ENCODE results near the gene PCNT.
"Not testable (repeated sequence)": the region's sequence is repeated elsewhere in the genome, so short reads cannot be mapped to it uniquely, and the experiment has no call there.

Gene PCNT

DNA sequence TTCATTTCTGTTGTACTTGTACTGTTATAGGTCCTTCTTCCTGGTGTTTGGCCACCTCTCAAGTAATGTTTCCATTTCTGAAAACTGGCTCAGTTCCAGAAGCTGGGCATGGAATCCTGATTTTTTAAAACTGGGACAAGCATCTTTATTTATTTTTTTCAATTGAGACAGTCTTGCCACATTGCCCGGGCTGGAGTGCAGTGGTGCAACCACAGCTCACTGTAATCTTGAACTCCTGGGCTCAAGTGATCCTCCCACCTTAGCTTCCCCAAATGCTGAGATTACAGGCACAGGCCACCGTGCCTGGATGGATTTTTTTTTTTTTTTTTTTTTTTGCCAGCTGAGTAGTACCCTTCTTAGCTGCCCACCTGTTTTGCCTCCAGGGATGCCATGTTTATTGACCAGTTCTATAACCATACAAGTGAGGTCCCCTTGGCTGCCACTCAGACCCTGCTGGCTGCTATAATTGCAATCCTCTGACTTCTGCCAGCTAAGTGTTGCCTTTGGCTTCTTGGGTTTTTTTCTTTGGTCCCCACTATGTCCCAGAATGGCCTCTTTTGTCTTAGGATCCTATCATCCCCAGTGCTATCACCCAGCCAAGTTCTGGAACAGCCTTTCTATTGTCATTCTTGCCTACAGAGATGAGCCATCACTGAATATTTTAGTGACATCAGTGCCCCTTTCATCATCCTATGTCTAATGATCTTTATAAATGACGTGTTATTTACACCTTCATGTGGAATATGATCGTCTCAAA lies 130.9 kb downstream of the PCNT start:
- no peak for DNase-seq (ENCODE audit: low read depth)

DNA sequence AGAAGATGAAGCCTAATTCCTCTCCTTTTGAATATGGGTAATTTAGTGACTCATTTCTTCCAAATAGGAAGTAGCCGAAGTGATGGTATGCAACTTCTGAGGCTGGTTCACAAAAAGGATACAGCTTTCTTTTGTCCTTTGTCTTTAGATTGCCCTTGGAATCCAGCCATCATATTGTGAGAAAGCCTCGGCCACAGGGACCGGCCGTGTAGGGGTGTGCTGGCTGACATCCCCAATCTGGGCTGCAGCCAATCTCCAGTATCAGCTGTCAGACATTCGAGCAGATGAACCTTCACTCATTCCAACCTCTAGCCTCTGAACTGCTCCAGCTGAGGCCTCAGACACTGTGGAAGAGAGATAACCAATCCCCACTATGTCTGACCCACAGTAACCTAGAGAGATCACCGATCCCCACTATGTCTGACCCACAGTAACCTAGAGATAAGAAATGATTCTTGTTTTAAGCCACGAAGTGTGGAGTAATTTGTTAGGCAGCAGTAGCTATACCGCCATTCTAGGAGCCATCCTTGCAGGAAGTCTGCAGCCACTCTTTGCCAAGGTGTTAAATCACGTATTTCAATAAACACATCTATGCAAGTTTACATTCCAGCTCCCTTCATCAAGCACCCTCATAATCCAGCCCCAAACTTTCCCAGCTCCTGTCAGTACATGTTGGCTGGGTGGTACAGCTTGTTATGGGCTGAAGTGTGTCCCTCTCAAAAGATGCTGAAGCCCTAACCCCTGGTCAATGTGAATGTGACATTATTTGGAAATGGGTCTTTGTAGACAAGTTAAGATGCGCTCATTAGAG lies 131.8 kb downstream of the PCNT start:
- no peak for DNase-seq (ENCODE audit: low read depth)

DNA sequence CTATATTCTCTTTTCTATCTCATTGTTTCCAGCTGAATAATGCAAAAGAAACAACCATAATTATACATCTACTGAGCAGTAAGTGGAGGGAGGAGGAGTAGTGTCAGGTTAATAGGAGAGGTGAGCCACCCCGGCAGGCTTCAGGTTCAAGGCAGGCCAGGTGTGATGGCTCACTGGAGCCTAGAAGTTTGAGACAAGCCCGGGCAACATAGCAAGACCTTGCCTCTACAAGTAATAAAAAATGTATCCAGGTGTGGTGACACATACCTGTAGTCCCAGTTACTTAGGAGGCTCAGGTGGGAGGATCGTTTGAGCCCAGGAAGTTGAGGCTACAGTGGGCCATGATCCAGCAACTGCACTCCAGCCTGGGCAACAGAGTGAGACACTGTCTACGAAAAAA lies 132.8 kb downstream of the PCNT start:
- DNase-seq (ENCODE audit: low read depth): no peak

- DNase-seq (ENCODE audit: low read depth): no peak
Observed at GRCh38 chr21:46457801-46458314, 133.9 kb downstream of the PCNT start.

- DNase-seq (ENCODE audit: low read depth): peak; percentile 95
Observed at GRCh38 chr21:46458315-46459023, 134.5 kb downstream of the PCNT start, which contains the start of gene DIP2A. Gene DIP2A (plus strand): TSS chr21:46458891. CDS start chr21:46459132, 241 bp downstream.

- DNase-seq (ENCODE audit: low read depth): no peak
Observed at GRCh38 chr21:46459024-46459355, 135.0 kb downstream of the PCNT start.

DNA sequence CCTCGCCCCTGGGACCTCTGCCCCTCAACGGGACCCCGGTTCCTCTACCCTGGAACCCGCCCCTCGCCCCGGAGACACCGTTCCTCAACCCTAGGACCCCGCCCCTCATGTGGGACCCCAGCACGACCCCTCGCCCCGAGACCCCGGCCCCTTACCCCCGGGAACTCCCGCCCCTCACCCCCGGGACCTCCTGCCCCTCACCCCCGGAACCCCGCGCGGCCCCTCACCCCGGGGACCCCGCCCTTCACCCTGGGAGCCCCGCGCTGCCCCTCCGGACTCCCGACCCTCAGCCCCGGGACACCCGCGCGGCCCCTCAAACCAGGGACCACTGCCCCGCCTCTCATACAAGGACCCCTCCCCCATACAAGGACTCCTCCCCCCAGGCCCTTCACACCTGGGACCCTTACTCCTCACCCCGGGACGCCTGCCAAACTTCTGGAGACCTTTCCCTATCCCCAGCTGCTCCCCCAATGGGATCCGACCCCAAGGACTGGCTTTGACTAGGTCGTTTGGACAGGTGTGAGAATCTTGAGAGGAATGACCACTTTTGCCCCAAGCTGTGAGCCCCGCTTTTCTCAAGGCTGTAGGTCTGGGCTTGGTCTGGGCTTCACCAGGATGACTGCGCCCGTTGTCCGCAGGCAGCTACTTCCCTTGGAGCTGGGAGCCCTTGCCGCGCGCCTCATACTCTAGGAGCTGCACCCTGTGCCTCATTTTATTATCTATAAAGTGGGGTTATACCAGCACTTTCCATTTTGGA lies 135.6 kb downstream of the PCNT start:
- no peak for DNase-seq (ENCODE audit: low read depth)

- DNase-seq (ENCODE audit: low read depth): no peak
Observed at GRCh38 chr21:46461909-46462308, 138.0 kb downstream of the PCNT start.

DNA sequence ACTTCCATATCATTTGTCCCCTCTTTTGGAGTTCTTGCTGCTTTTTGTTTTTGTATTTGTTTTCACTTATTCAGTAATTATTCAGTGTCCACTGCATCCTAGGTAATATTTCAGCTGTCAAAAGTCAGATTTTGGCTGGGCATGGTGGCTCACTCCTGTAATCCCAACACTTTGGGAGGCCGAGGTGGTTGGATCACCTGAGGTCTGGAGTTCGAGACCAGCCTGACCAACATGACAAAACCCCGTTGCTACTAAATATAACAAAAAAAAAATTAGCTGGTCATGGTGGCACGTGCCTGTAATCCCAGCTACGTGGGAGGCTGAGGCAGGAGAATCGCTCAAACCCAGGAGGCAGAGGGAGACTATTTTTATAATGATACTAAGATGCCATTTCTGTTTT lies 141.2 kb downstream of the PCNT start:
- DNase-seq (ENCODE audit: low read depth): not testable (repeated sequence)

DNA sequence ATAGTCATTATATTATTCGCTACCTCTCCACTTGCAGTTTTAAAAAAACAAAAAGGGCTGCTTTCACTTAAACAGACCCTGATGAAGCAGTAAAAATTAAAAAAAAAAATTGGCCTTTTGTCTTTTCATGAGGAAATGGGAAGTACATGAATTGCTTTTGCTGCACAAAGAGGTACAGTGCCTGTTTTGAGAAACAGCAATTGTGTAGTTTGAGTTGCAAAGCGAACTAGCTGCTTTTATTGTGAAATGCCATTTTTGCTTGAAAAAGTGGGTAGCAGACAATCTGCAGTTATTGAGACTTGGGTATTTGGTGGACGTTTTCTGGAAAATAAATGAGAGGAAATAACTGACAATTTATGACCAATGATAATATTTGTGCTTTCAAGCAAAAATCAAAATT lies 141.7 kb downstream of the PCNT start:
- DNase-seq (ENCODE audit: low read depth): no peak

GRCh38 chr21:46468108-46468774 lies 144.3 kb downstream of the PCNT start:
- DNase-seq (ENCODE audit: low read depth): no peak

GRCh38 chr21:46469275-46469674 lies 145.3 kb downstream of the PCNT start:
- DNase-seq (ENCODE audit: low read depth): no peak

DNA sequence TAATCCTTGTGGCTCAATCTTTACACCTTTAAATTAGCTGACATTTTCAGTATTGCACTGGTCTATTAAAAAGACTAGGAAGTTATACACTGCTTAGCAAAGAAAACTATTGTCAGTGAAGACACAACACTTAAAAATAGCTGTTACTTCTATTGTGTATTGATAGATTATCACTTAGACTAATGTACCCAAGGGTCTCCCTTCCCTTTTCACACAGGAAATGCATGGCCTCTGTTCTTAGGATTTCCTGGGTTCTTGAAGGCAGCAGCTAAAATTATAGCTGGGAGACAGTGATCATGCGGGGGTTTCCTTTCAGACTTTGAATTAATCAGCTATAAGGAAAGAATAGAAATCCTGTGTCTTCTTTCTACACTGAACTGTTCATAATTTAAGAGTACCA lies 147.6 kb downstream of the PCNT start:
- DNase-seq (ENCODE audit: low read depth): no peak

GRCh38 chr21:46472246-46472645 lies 148.3 kb downstream of the PCNT start:
- DNase-seq (ENCODE audit: low read depth): no peak

DNA sequence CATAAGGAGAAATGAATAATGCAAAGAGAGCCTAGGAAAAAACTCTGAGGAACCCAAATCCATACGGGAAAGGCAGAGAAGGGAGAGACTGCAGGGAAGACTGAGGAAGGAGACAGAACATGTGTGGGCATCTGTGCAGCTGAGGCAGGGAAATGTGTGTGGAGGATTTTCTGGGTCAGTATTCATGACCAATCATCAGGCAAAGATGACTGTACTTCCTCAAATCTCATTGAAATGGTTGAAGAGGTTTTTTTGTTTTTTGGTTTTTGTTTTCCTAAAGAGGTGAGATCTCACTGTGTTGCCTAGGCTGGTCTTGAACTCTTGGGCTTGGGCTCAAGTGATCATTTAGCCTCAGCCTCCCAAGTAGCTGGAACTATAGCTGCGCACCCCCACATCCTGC lies 150.4 kb downstream of the PCNT start:
- DNase-seq (ENCODE audit: low read depth): no peak

DNA sequence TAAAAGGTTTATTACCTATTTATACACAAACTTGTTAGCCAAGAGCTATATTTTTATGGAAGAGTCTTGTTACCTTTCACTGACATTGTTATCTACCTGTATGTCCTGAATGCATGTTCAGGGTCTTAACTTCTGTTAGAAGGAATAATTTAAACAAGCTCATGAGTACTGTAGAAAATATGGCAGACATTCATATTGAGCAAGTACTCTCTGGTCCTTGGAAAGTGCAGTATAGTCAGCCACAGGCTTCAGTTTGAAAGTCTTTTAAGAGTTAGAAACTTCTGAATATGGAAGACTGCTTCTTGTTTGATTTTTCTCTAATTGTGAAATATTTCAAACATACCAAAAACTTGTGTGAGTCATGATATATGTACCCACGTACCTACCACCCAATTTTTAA lies 151.3 kb downstream of the PCNT start:
- no peak for DNase-seq (ENCODE audit: low read depth)

GRCh38 chr21:46477765-46478164 lies 153.8 kb downstream of the PCNT start:
- DNase-seq (ENCODE audit: low read depth): no peak

DNA sequence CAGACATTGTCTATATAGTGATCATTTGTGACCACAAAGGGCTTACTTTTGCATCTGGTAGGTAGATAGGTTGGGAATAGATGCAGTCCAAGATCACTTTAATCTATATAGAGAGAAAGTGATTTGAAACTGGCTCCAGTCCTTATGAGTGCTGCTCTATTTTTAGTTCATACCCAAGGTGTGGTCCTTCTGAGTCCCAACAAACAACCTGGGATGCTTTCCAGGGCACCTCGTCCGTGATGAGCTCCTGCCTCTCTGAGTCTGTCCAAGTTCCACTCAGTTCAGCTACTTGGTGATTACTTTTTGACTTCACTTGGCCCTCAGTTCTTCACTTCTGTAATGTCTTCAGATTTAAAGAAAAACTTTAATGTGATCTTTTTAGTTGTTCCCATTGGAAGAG lies 155.0 kb downstream of the PCNT start:
- no peak for DNase-seq (ENCODE audit: low read depth)

DNA sequence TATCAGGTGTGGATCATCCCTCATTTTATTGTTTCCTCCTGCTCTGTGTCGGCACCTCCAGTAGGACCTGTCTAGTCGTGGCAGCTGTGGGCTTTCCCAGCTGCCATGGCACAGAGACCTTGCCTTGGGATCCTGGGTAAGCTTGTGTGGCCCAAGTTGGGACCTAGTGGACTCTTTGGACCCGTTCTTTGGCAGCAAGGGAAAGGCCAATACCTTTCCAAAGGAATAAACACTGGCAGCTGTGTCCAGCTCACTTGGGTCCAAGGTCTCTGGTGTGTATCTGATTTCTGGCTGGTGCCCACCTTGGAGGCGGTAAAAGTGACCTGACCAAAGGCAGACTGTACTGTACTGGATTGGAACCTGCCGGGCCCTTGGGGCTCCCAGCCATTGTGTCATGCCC lies 156.5 kb downstream of the PCNT start:
- DNase-seq (ENCODE audit: low read depth): no peak

- no peak for DNase-seq (ENCODE audit: low read depth)
Observed at GRCh38 chr21:46482225-46482845, 158.4 kb downstream of the PCNT start.

DNA sequence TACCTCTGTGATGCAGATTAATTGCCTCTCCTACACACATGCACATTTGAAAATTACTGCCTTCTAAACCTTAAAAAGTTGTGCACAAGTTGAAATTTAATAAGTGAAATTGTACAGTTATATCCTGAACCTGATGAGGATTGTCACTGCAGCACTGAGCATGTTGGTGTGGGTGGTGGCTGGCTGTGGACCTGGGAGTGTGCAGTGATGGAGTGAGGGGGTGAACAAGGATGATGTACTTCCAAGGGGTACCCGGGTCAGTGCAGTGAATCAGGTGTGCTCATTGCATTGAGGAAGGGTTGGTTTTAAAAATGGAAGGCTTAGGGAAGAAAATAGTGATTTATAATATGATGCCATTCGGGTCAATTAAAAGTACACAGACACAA lies 158.9 kb downstream of the PCNT start:
- no peak for DNase-seq (ENCODE audit: low read depth)
